Nephron (organoid): ENCODE results near the gene TAT.
A peak's percentile ranks its signal among the peaks of the same experiment; 100 is the strongest.

Source experiments
- H3K27ac Mint-ChIP-seq, 3 experiments: 2 replicates each; pipeline ENCODE4 v1.8.0; 2020; ENCODE audit warnings: mixed read lengths in 3 of 3, mild to moderate bottlenecking in 2 of 3, moderate library complexity in 1 of 3
- H3K27me3 Mint-ChIP-seq: 2 replicates; pipeline ENCODE4 v1.8.0; 2021; ENCODE audit warnings: low read depth, mild to moderate bottlenecking, moderate library complexity, mixed read lengths
- H3K36me3 Mint-ChIP-seq: 2 replicates; pipeline ENCODE4 v1.8.0; 2020; ENCODE audit warnings: low read depth, mixed read lengths
- H3K4me1 Mint-ChIP-seq: 2 replicates; pipeline ENCODE4 v1.8.0; 2020; ENCODE audit warnings: mixed read lengths
- H3K4me3 Mint-ChIP-seq, 3 experiments: 2 replicates each; pipeline ENCODE4 v1.8.0; 2020; ENCODE audit warnings: mild to moderate bottlenecking in 3 of 3, mixed read lengths in 3 of 3, moderate library complexity in 2 of 3
- H3K9me3 Mint-ChIP-seq: 2 replicates; pipeline ENCODE4 v1.8.0; 2020; ENCODE audit warnings: mixed read lengths
- CTCF ChIP-seq, 3 experiments: fragments of 200-600 bp; sonication (generic); IDR thresholded peaks; one replicate each; pipeline ENCODE4 v1.5.0; 2021; ENCODE audit warnings: antibody characterized with exemption in 3 of 3; ENCODE audit not compliant: unreplicated experiment in 3 of 3

TAT gene

GRCh38 chr16:71572497-71573116, 4.3 kb downstream of the TAT start:
- H3K9me3 Mint-ChIP-seq = no peaks in the 10 kb centered on the region
- H3K27me3 Mint-ChIP-seq = peaks cover 24% of the 10 kb centered on the region
- H3K4me3 Mint-ChIP-seq = no peak overlapping the region
- no peak overlapping the region for H3K27ac Mint-ChIP-seq
- TF ChIP-seq CTCF (IDR thresholded peaks at IDR 0.05; ENCODE audit: unreplicated experiment in 3 of 3) = no peak
- H3K36me3 Mint-ChIP-seq = no peaks in the 10 kb centered on the region
- H3K4me1 Mint-ChIP-seq = peaks cover 12% of the 10 kb centered on the region

GRCh38 chr16:71570144-71570543, 6.7 kb downstream of the TAT start:
- no peaks in the 10 kb centered on the region for H3K36me3 Mint-ChIP-seq
- H3K9me3 Mint-ChIP-seq = no peaks in the 10 kb centered on the region
- H3K27ac Mint-ChIP-seq = no peak overlapping the region
- peaks cover 21% of the 10 kb centered on the region for H3K4me1 Mint-ChIP-seq
- H3K4me3 Mint-ChIP-seq = no peak overlapping the region
- TF ChIP-seq CTCF (IDR thresholded peaks at IDR 0.05; ENCODE audit: unreplicated experiment in 3 of 3) = no peak
- H3K27me3 Mint-ChIP-seq = peaks cover 6% of the 10 kb centered on the region

GRCh38 chr16:71569621-71570020, 7.3 kb downstream of the TAT start:
- no peaks in the 10 kb centered on the region for H3K36me3 Mint-ChIP-seq
- no peaks in the 10 kb centered on the region for H3K9me3 Mint-ChIP-seq
- H3K4me3 Mint-ChIP-seq = no peak overlapping the region
- peaks cover 21% of the 10 kb centered on the region for H3K4me1 Mint-ChIP-seq
- no peak overlapping the region for H3K27ac Mint-ChIP-seq
- no peak for TF ChIP-seq CTCF (IDR thresholded peaks at IDR 0.05; ENCODE audit: unreplicated experiment in 3 of 3)
- peaks cover 6% of the 10 kb centered on the region for H3K27me3 Mint-ChIP-seq

GRCh38 chr16:71568551-71568950, 8.3 kb downstream of the TAT start:
- Mint-ChIP-seq H3K4me1 (peaks cover 21% of the 10 kb centered on the region), H3K27me3 (peaks cover 6% of the 10 kb centered on the region), H3K36me3 (no peaks in the 10 kb centered on the region), H3K4me3 (peak overlapping the region in 1 of 3 experiments; percentile 7), H3K9me3 (no peaks in the 10 kb centered on the region), H3K27ac (peak overlapping the region in 2 of 3 experiments; percentile 49 to 50)
- TF ChIP-seq CTCF (IDR thresholded peaks at IDR 0.05; ENCODE audit: unreplicated experiment in 3 of 3) = no peak

GRCh38 chr16:71567931-71568330, 9.0 kb downstream of the TAT start:
- Mint-ChIP-seq H3K27ac (peak overlapping the region in 1 of 3 experiments; percentile 49), H3K36me3 (no peaks in the 10 kb centered on the region), H3K4me3 (no peak overlapping the region), H3K27me3 (peaks cover 6% of the 10 kb centered on the region), H3K9me3 (no peaks in the 10 kb centered on the region), H3K4me1 (peaks cover 21% of the 10 kb centered on the region)
- no peak for TF ChIP-seq CTCF (IDR thresholded peaks at IDR 0.05; ENCODE audit: unreplicated experiment in 3 of 3)
